Measurements from ENCODE around the gene SKIL.

Gene SKIL

GRCh38 chr3:170360466-170360865 is 3.0 kb downstream of the SKIL start:
- TF ChIP-seq EZH2 (optimal IDR thresholded peaks at IDR 0.05; ENCODE audit: low read depth, low read length) (no peak), EZH2phosphoT487 (IDR thresholded peaks at IDR 0.05; ENCODE audit: low read length) (no peak)
- TF ChIP-seq, protein P1, sequence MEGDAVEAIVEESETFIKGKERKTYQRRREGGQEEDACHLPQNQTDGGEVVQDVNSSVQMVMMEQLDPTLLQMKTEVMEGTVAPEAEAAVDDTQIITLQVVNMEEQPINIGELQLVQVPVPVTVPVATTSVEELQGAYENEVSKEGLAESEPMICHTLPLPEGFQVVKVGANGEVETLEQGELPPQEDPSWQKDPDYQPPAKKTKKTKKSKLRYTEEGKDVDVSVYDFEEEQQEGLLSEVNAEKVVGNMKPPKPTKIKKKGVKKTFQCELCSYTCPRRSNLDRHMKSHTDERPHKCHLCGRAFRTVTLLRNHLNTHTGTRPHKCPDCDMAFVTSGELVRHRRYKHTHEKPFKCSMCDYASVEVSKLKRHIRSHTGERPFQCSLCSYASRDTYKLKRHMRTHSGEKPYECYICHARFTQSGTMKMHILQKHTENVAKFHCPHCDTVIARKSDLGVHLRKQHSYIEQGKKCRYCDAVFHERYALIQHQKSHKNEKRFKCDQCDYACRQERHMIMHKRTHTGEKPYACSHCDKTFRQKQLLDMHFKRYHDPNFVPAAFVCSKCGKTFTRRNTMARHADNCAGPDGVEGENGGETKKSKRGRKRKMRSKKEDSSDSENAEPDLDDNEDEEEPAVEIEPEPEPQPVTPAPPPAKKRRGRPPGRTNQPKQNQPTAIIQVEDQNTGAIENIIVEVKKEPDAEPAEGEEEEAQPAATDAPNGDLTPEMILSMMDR (IDR thresholded peaks at IDR 0.05; ENCODE audit: low read length), result no peak
- Histone ChIP-seq H3K9ac (ENCODE audit: low read length) (no peak overlapping the region), H3K27ac (ENCODE audit: low read length) (no peak overlapping the region), H2AFZ (ENCODE audit: low read length) (no peak overlapping the region), H3F3A (ENCODE audit: insufficient read depth, low read length) (peaks cover 11% of the 10 kb centered on the region), H4K20me1 (ENCODE audit: insufficient read depth, low read length) (no peaks in the 10 kb centered on the region), H3K9me2 (replicated peaks; ENCODE audit: insufficient read depth, low read length) (no peaks in the 10 kb centered on the region), H3K36me3 (replicated peaks; ENCODE audit: insufficient read depth, low read length) (no peaks in the 10 kb centered on the region; the same call in 1 of the 2 replicates), H3K4me1 (ENCODE audit: low read length) (peaks cover 18% of the 10 kb centered on the region), H3K9me3 (replicated peaks; ENCODE audit: insufficient read depth, low read length) (no peaks in the 10 kb centered on the region), H3K4me2 (ENCODE audit: low read depth, low read length) (no peak overlapping the region), H3K27me3 (replicated peaks; ENCODE audit: insufficient read depth, low read length) (no peaks in the 10 kb centered on the region), H3K4me3 (ENCODE audit: low read length) (no peak overlapping the region), H3K79me2 (ENCODE audit: low read length) (peaks cover 67% of the 10 kb centered on the region)
- DNase-seq, result no peak

- Histone ChIP-seq H2AFZ (ENCODE audit: low read length) (no peak overlapping the region), H3K27ac (ENCODE audit: low read length) (no peak overlapping the region), H4K20me1 (ENCODE audit: insufficient read depth, low read length) (no peaks in the 10 kb centered on the region), H3K9me3 (replicated peaks; ENCODE audit: insufficient read depth, low read length) (no peaks in the 10 kb centered on the region), H3K36me3 (replicated peaks; ENCODE audit: insufficient read depth, low read length) (no peaks in the 10 kb centered on the region; the same call in 1 of the 2 replicates), H3F3A (ENCODE audit: insufficient read depth, low read length) (peaks cover 7% of the 10 kb centered on the region), H3K27me3 (replicated peaks; ENCODE audit: insufficient read depth, low read length) (no peaks in the 10 kb centered on the region), H3K4me2 (ENCODE audit: low read depth, low read length) (no peak overlapping the region), H3K79me2 (ENCODE audit: low read length) (peaks cover 68% of the 10 kb centered on the region), H3K9me2 (replicated peaks; ENCODE audit: insufficient read depth, low read length) (no peaks in the 10 kb centered on the region), H3K4me1 (ENCODE audit: low read length) (peaks cover 16% of the 10 kb centered on the region; the same call in 1 of the 2 replicates), H3K9ac (ENCODE audit: low read length) (no peak overlapping the region), H3K4me3 (ENCODE audit: low read length) (no peak overlapping the region)
- no peak for DNase-seq
- TF ChIP-seq EZH2phosphoT487 (IDR thresholded peaks at IDR 0.05; ENCODE audit: low read length) (no peak), EZH2 (optimal IDR thresholded peaks at IDR 0.05; ENCODE audit: low read depth, low read length) (no peak)
- TF ChIP-seq, protein P1 (IDR thresholded peaks at IDR 0.05; ENCODE audit: low read length), result no peak
Measured at GRCh38 chr3:170360916-170361315, 3.4 kb downstream of the SKIL start.

GRCh38 chr3:170361711-170362110 is 4.2 kb downstream of the SKIL start:
- Histone ChIP-seq H3K36me3 (replicated peaks; ENCODE audit: insufficient read depth, low read length) (no peaks in the 10 kb centered on the region; the same call in 1 of the 2 replicates), H3K27me3 (replicated peaks; ENCODE audit: insufficient read depth, low read length) (no peaks in the 10 kb centered on the region), H2AFZ (ENCODE audit: low read length) (no peak overlapping the region), H3K79me2 (ENCODE audit: low read length) (peaks cover 71% of the 10 kb centered on the region), H3K27ac (ENCODE audit: low read length) (no peak overlapping the region), H3K9me2 (replicated peaks; ENCODE audit: insufficient read depth, low read length) (no peaks in the 10 kb centered on the region), H3F3A (ENCODE audit: insufficient read depth, low read length) (no peaks in the 10 kb centered on the region), H3K4me3 (ENCODE audit: low read length) (no peak overlapping the region), H3K4me2 (ENCODE audit: low read depth, low read length) (no peak overlapping the region), H3K9ac (ENCODE audit: low read length) (no peak overlapping the region), H3K9me3 (replicated peaks; ENCODE audit: insufficient read depth, low read length) (no peaks in the 10 kb centered on the region), H3K4me1 (ENCODE audit: low read length) (peaks cover 16% of the 10 kb centered on the region; the same call in 1 of the 2 replicates), H4K20me1 (ENCODE audit: insufficient read depth, low read length) (no peaks in the 10 kb centered on the region)
- DNase-seq, result no peak
- TF ChIP-seq EZH2phosphoT487 (IDR thresholded peaks at IDR 0.05; ENCODE audit: low read length) (no peak), EZH2 (optimal IDR thresholded peaks at IDR 0.05; ENCODE audit: low read depth, low read length) (no peak)
- TF ChIP-seq, protein P1 (IDR thresholded peaks at IDR 0.05; ENCODE audit: low read length), result no peak

Data from MM.1S (cell line).